Endothelial cell of umbilical vein (primary cell): ENCODE data around the gene SETD2. TPM values are rescaled to one million over a fixed set of nuclear protein-coding genes. Genes with fewer than 3 reads are reported as not detected.
A peak's percentile ranks its signal among the peaks of the same experiment; 100 is the strongest.

Experiments
- Bru-seq: library from RNA; stranded (reverse); fragments of 400-500 nt; gene quantifications from one replicate; lab custom pipeline; 2021; lab: Mats Ljungman, UMichigan
- BruChase-seq, 2 experiments: library from RNA; stranded (reverse); fragments of 400-500 nt; gene quantifications; one replicate each; lab custom pipeline; 2021; lab: Mats Ljungman, UMichigan
- BruUV-seq: library from RNA; stranded (reverse); fragments of 400-500 nt; replicated peaks from 2 replicates; lab custom pipeline; 2021; lab: Mats Ljungman, UMichigan
- CTCF ChIA-PET: fragments of 300-600, 350-600 bp; sonication (Branson Sonifier 250); formaldehyde crosslinking; loops from one replicate; lab custom pipeline; 2021; ENCODE audit warnings: antibody characterized with exemption, inconsistent platforms; lab: Charles Lee
- POLR2A ChIA-PET: fragments of 300-600, 350-600 bp; sonication (Branson Sonifier 250); formaldehyde crosslinking; loops from one replicate; lab custom pipeline; 2021; ENCODE audit warnings: antibody characterized with exemption, inconsistent platforms; lab: Charles Lee
- DNase-seq: peaks from one replicate; pipeline ENCODE4 v3.0.0-alpha.2; 2011; ENCODE audit warnings: low read depth, low spot score
- FAIRE-seq: peaks from 2 replicates; lab custom pipeline; 2011; peaks lifted over from hg19 to GRCh38; lab: Jason Lieb, UNC
- H2AFZ ChIP-seq: 2 replicates; pipeline ENCODE4 v1.6.0; 2012; ENCODE audit warnings: low read depth, low read length, control low read depth, inconsistent platforms
- H3K27ac ChIP-seq: 2 replicates; pipeline ENCODE4 v1.5.1; 2011; ENCODE audit warnings: low read depth, mild to moderate bottlenecking, control low read depth, low read length, moderate library complexity; ENCODE audit not compliant: insufficient read depth
- H3K27me3 ChIP-seq, 2 experiments: 2 replicates each; pipeline versions ENCODE4 v1.6.0 to v1.6.1; 2011; ENCODE audit warnings: low read length in 2 of 2, mixed read lengths in 1 of 2; ENCODE audit not compliant: control insufficient read depth in 2 of 2, insufficient read depth in 2 of 2
- H3K36me3 ChIP-seq, 2 experiments: 2 replicates in 1 of 2; 3 replicates in 1 of 2; pipeline ENCODE4 v1.5.1; 2011; ENCODE audit warnings: low read length in 2 of 2, mild to moderate bottlenecking in 1 of 2, moderate library complexity in 1 of 2; ENCODE audit not compliant: control insufficient read depth in 2 of 2, insufficient read depth in 2 of 2; ENCODE audit errors: extremely low read depth in 1 of 2
- H3K4me1 ChIP-seq: 3 replicates; pipeline ENCODE4 v1.5.1; 2011; ENCODE audit warnings: mild to moderate bottlenecking, low read length; ENCODE audit not compliant: control insufficient read depth, insufficient read depth; ENCODE audit errors: extremely low read depth
- H3K4me2 ChIP-seq: 2 replicates; pipeline ENCODE4 v1.6.1; 2011; ENCODE audit warnings: low read length, control low read depth, mixed read lengths; ENCODE audit not compliant: insufficient read depth
- H3K4me3 ChIP-seq, 3 experiments: fragments of 200-600 bp in 1 of 3; sonication (generic), shearing (Covaris generic) in 1 of 3; replicated peaks in 1 of 3; 2 replicates each; pipeline ENCODE4 v1.5.1; 2011 to 2016; ENCODE audit warnings: control low read depth in 3 of 3, low read length in 3 of 3, mild to moderate bottlenecking in 2 of 3, inconsistent platforms in 1 of 3, low read depth in 1 of 3, moderate library complexity in 1 of 3; ENCODE audit not compliant: insufficient read depth in 1 of 3
- H3K79me2 ChIP-seq: 2 replicates; pipeline ENCODE4 v1.6.0; 2012; ENCODE audit warnings: low read length, inconsistent platforms; ENCODE audit not compliant: control insufficient read depth, insufficient read depth
- H3K9ac ChIP-seq: replicated peaks from 2 replicates; pipeline ENCODE3; 2011; ENCODE audit warnings: low read length, control low read depth; ENCODE audit not compliant: insufficient read depth; ENCODE audit errors: extremely low read depth
- H3K9me1 ChIP-seq: replicated peaks from 3 replicates; pipeline ENCODE4 v1.6.0; 2011; ENCODE audit warnings: mild to moderate bottlenecking, low read length; ENCODE audit not compliant: control insufficient read depth, insufficient read depth; ENCODE audit errors: extremely low read depth
- H3K9me3 ChIP-seq: replicated peaks from 2 replicates; pipeline ENCODE4 v1.5.1; 2012; ENCODE audit warnings: low read length, inconsistent platforms; ENCODE audit not compliant: control insufficient read depth, insufficient read depth
- H4K20me1 ChIP-seq: replicated peaks from 2 replicates; pipeline ENCODE3; 2011; ENCODE audit warnings: mild to moderate bottlenecking, low read length; ENCODE audit not compliant: control insufficient read depth, insufficient read depth; ENCODE audit errors: extremely low read depth
- MYC ChIP-seq: IDR thresholded peaks from one replicate; pipeline ENCODE4 v1.6.1; 2011; ENCODE audit warnings: mild to moderate bottlenecking, low read depth, low read length
- POLR2A ChIP-seq: IDR thresholded peaks from 2 replicates; pipeline ENCODE4 v1.6.1; 2012; ENCODE audit warnings: low read depth, mild to moderate bottlenecking, control low read depth, low read length
- POLR2AphosphoS5 ChIP-seq: IDR thresholded peaks from 2 replicates; pipeline ENCODE4 v1.6.1; 2012; ENCODE audit warnings: low read depth, mild to moderate bottlenecking, control low read depth, low read length, moderate library complexity; ENCODE audit not compliant: insufficient read depth
- dilution Hi-C: fragments of 300-500 bp; cut with MboI; formaldehyde crosslinking; loops from one replicate; pipeline ENCODE4 v1.15.0; 2019; ENCODE audit warnings: low sequenced_read_pairs; ENCODE audit not compliant: extremely low pct_ligation_motif_present
- intact Hi-C: fragments of 100-400 bp; cut with micrococcal nuclease; formaldehyde crosslinking; loops from one replicate; pipeline ENCODE4 v1.10.0; 2022
- long read RNA-seq: library from polyadenylated mRNA; stranded (forward); transcript quantifications from one replicate; pipeline ENCODE4 v2.0.0, GENCODE V29; 2021
- polyA minus RNA-seq, 3 experiments: library from RNA; depleted of rRNA, polyadenylated mRNA; stranded (reverse); fragments of >200 nt; gene quantifications; 1 replicate in 1 of 3; 2 replicates in 2 of 3; pipeline ENCODE4 v1.2.3, GENCODE V29; 2011
- polyA plus RNA-seq, 4 experiments: library from polyadenylated mRNA; depleted of rRNA in 3 of 4; stranded (reverse) in 3 of 4; unstranded in 1 of 4; fragments of >200 nt; gene quantifications; 2 replicates each; pipeline versions ENCODE4 v1.2.1 to v1.2.3, GENCODE V29; 2011 to 2012; ENCODE audit warnings: missing spikeins in 1 of 4
- total RNA-seq: library from RNA; stranded (reverse); gene quantifications from 2 replicates; pipeline ENCODE4 v1.2.3, GENCODE V29; 2021
- TF ChIP-seq, protein P1 (sequence below), 2 donors: IDR thresholded peaks; 1 replicate in 1 of 2; 2 replicates in 1 of 2; pipeline ENCODE4 v1.5.1; 2011; ENCODE audit warnings: low read length in 2 of 2, mild to moderate bottlenecking in 2 of 2, moderate library complexity in 2 of 2, control low read depth in 1 of 2, inconsistent platforms in 1 of 2, low read depth in 1 of 2; ENCODE audit not compliant: insufficient read depth in 1 of 2; ENCODE audit errors: extremely low read depth in 1 of 2

SETD2 gene, protein sequence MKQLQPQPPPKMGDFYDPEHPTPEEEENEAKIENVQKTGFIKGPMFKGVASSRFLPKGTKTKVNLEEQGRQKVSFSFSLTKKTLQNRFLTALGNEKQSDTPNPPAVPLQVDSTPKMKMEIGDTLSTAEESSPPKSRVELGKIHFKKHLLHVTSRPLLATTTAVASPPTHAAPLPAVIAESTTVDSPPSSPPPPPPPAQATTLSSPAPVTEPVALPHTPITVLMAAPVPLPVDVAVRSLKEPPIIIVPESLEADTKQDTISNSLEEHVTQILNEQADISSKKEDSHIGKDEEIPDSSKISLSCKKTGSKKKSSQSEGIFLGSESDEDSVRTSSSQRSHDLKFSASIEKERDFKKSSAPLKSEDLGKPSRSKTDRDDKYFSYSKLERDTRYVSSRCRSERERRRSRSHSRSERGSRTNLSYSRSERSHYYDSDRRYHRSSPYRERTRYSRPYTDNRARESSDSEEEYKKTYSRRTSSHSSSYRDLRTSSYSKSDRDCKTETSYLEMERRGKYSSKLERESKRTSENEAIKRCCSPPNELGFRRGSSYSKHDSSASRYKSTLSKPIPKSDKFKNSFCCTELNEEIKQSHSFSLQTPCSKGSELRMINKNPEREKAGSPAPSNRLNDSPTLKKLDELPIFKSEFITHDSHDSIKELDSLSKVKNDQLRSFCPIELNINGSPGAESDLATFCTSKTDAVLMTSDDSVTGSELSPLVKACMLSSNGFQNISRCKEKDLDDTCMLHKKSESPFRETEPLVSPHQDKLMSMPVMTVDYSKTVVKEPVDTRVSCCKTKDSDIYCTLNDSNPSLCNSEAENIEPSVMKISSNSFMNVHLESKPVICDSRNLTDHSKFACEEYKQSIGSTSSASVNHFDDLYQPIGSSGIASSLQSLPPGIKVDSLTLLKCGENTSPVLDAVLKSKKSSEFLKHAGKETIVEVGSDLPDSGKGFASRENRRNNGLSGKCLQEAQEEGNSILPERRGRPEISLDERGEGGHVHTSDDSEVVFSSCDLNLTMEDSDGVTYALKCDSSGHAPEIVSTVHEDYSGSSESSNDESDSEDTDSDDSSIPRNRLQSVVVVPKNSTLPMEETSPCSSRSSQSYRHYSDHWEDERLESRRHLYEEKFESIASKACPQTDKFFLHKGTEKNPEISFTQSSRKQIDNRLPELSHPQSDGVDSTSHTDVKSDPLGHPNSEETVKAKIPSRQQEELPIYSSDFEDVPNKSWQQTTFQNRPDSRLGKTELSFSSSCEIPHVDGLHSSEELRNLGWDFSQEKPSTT (N-terminal part only)
- total RNA-seq (36.2 and 41.4 TPM in 2 replicates), polyA plus RNA-seq (12.3 and 13.7 TPM in 2 replicates), polyA minus RNA-seq (38.2 and 41.8 TPM in 2 replicates), Bru-seq, nascent RNA (percentile 90 among the genes with signal in this experiment), BruChase-seq, experiment 1, labeled RNA remaining after a 6-hour chase (percentile 86 among the genes with signal in this experiment), BruChase-seq, experiment 2, labeled RNA remaining after a 2-hour chase (percentile 89 among the genes with signal in this experiment)
- 18.2 TPM in 2 replicates for polyA plus RNA-seq (2011; cell fraction: cytosol; rRNA removed)
- 32.1 and 37.4 TPM in 2 replicates for polyA plus RNA-seq (2011; cell fraction: nucleus; rRNA removed)
- polyA plus RNA-seq (2012), result 19.8 and 27.1 TPM in 2 replicates
- 25.7 TPM for polyA minus RNA-seq (2011; cell fraction: cytosol; rRNA and poly(A)+ RNA removed)
- 55.8 and 70.2 TPM in 2 replicates for polyA minus RNA-seq (2011; cell fraction: nucleus; rRNA and poly(A)+ RNA removed)
- long read RNA-seq, partial matches to known transcripts, result 8 of 10 reads
- long read RNA-seq, other reads (novel, unspliced or antisense), result 2 of 10 reads

DNA sequence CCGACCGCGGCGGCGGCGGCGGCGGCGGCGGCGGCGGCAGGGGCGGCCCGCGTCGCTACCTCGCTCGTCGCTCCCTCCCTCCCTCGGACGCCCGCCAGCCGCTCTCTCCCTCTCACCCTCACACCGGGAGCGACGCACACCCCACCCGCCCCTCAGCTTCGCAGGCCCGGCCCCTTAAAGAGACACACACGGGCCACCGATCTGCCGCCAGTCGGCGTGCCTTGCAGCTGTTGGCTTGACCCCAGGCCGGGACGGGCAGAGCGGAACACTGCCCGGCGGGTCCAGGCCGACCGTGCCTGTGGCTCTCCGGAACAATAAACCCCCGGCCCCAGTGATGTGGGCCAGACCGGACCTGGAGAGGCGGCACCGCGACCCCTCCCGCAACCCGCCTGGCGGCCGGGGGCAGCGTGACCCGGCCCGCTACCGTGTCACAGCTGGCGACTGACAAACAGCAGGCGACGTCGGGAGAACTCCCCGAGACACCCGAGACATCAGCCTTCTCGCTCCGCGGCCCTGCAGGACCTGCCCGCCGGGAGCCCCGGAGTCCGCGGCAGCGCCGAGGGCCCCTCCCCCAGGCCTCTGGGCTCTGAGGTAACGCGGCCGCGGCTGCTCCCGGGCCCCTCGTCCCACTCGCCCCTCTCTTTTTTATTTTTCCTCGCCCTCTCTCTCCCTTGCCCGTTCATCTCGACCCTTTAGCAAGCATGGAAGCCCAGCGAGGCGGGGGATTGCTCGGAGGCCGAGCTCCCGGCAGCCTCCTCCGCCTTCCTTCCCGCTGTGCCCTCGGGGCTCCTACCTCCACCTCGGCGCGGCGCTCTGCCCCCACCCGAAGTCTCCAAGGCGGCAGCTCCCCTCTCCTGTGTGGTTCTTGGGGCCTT, at the start of gene SETD2:
Gene SETD2 (minus strand): TSS at position 107 of the 875 bp plus-strand sequence. CDS start 189 bp downstream, outside the sequence.
- Histone ChIP-seq H2AFZ (peak within 1 kb of the TSS; percentile 93), H3K79me2 (peaks cover 62% of the 10 kb centered on the region), H3K27ac (peak within 1 kb of the TSS; percentile 78), H3K36me3 (no peaks in the 10 kb centered on the region), H3K4me1 (peaks cover 19% of the 10 kb centered on the region), H3K9me3 (no peaks in the 10 kb centered on the region), H3K9me1 (no peaks in the 10 kb centered on the region), H3K4me3 (peak within 1 kb of the TSS; percentile 58 to 97 (median 88)), H3K4me2 (peak within 1 kb of the TSS; percentile 98), H3K9ac (peak within 1 kb of the TSS; percentile 93), H4K20me1 (peaks cover 10% of the 10 kb centered on the region), H3K27me3 (no peaks in the 10 kb centered on the region)
- ChIA-PET POLR2A (interaction anchor here (0.6 kb wide), 3 partner anchors 43 to 105 kb away, joined by 3 to 4 read pairs (median 3); no protein-coding TSS in a partner anchor), CTCF (interaction anchor here (0.7 to 2.1 kb wide), 15 partner anchors 12 to 257 kb away, joined by 3 to 15 read pairs (median 4); no protein-coding TSS in a partner anchor)
- FAIRE-seq (peak; percentile 75), DNase-seq (peak; percentile 90)
- TF ChIP-seq POLR2AphosphoS5, result peak; percentile 71
- TF ChIP-seq MYC, result no peak
- TF ChIP-seq, protein P1, sequence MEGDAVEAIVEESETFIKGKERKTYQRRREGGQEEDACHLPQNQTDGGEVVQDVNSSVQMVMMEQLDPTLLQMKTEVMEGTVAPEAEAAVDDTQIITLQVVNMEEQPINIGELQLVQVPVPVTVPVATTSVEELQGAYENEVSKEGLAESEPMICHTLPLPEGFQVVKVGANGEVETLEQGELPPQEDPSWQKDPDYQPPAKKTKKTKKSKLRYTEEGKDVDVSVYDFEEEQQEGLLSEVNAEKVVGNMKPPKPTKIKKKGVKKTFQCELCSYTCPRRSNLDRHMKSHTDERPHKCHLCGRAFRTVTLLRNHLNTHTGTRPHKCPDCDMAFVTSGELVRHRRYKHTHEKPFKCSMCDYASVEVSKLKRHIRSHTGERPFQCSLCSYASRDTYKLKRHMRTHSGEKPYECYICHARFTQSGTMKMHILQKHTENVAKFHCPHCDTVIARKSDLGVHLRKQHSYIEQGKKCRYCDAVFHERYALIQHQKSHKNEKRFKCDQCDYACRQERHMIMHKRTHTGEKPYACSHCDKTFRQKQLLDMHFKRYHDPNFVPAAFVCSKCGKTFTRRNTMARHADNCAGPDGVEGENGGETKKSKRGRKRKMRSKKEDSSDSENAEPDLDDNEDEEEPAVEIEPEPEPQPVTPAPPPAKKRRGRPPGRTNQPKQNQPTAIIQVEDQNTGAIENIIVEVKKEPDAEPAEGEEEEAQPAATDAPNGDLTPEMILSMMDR (IDR thresholded peaks at IDR 0.05; ENCODE audit: extremely low read depth in 1 of 2, insufficient read depth in 1 of 2, low read depth in 1 of 2, low read length in 2 of 2), result peak in 1 of 2 donors; percentile 21
- peak; percentile 31 for TF ChIP-seq POLR2A
- no TSS peak for BruUV-seq
- intact Hi-C loops, result loop anchor here (1.0 to 5.0 kb wide), 3 partner anchors 118 to 311 kb away; partner anchors contain the start of genes KIF9, KLHL18, PTPN23 and SCAP
- dilution Hi-C loops, result no loop called here
